GM19438 (cell line): ENCODE results near the gene CYP4A22.
"Not testable (repeated sequence)": the region's sequence is repeated elsewhere in the genome, so short reads cannot be mapped to it uniquely, and the experiment has no call there.

Experiments
- ATAC-seq: cut with Tn5 transposase; IDR thresholded peaks from one replicate; pipeline ENCODE4 v1.9.1; 2021; ENCODE audit warnings: low read depth; ENCODE audit not compliant: unreplicated experiment

CYP4A22 gene, protein sequence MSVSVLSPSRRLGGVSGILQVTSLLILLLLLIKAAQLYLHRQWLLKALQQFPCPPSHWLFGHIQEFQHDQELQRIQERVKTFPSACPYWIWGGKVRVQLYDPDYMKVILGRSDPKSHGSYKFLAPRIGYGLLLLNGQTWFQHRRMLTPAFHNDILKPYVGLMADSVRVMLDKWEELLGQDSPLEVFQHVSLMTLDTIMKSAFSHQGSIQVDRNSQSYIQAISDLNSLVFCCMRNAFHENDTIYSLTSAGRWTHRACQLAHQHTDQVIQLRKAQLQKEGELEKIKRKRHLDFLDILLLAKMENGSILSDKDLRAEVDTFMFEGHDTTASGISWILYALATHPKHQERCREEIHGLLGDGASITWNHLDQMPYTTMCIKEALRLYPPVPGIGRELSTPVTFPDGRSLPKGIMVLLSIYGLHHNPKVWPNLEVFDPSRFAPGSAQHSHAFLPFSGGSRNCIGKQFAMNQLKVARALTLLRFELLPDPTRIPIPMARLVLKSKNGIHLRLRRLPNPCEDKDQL

GRCh38 chr1:47137198-47137597 is at the start of gene CYP4A22:
Gene CYP4A22, plus strand, starts transcription at chr1:47137441. Its CDS starts 45 bp downstream, at chr1:47137486.
- ATAC-seq = no peak

DNA sequence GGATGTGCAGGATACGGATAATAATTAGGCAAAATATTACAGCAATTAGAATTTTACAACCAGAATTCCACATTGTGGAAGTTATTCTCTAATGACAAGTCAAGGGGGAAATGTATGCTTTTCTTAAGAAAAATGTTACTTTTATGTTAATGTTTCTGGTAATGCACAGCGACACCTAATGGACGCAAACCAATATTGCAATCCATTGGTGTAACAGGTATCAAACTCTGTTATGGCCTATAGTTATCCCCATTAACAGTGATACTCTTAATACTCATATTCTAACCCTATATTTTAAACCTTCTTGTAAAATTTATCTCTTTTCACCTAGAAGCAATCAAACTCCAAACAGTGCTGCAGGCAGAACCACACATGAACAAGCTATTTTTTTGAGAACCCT is 47.9 kb upstream of the CYP4A22 start:
- ATAC-seq = not testable (repeated sequence)

GRCh38 chr1:47091476-47091875 is 45.8 kb upstream of the CYP4A22 start:
- ATAC-seq = not testable (repeated sequence)

DNA sequence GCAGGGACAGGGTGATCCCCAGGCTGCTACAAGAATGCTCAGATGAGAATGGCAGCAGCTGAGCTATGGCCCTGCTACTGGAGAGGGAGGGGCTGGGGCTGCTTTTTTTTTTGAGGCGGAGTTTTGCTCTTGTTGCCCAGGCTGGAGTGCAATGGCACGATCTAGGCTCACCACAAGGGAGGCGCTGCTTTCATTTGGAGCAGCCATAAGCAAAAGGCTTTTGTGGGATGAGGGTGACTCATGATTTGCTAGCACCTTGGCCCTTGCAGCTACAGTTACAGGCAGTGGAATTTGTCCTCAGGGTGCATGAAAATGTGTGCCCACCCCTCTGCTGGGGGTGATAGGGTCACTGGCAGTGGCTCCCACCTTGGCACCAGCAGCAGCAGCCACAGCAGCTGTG is 32.4 kb upstream of the CYP4A22 start:
- ATAC-seq = no peak

DNA sequence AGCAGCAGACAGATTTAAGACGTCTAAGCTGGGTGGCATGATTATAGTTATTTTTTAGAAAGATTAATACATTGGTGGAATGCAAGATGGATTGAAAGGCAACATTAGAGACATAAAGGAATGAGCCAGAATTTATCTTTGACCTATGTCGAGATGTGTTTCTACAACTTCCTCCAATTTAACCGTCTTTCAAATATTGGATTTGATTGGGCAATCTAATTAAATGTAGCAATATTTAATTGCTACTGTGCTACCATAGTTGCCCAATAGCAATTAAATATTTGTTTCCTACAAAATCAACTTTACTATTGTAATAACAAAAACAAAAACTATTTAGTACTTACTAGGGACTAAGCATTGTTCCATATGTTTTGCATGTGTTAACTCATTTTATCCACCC is 30.4 kb upstream of the CYP4A22 start:
- ATAC-seq = no peak

GRCh38 chr1:47107851-47108574 is 29.2 kb upstream of the CYP4A22 start:
- ATAC-seq = not testable (repeated sequence)

DNA sequence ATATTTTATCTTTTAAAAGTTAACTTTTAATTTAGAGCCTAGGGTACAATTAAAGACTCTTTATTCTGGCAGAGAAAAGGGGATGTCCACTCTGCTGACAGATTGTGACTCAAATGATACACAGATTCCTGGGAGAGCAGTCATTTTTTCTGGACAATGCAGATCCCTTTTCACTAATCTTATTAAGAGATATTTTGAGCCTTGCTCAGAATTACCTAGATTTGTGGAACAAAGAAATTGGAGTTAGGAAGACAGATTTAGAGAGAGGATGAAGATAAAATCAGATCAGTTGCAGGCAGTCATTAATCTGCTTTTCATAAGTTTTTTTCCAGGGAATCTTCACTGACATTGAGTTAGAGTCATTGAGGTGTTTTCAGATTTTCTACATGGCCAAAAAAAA is 27.8 kb upstream of the CYP4A22 start:
- not testable (repeated sequence) for ATAC-seq

DNA sequence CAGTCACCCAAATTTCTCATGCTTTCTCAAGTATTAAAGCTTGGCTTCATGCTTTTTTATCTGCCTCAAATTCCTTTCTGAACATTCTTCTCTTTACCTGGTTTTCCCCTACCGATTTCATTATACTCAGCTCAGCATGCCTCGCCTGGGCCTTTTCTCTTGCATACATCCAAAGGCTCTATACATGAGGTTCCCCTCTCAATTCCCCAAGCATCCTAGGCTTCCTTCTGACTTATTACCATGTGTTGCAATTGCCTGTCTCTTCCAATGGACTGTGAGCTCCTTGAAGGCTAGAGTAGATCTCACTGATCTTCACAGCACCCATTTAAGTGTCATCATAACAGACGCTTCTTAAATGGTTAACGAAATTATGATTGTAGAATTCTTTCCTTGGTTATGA is 24.1 kb upstream of the CYP4A22 start:
- no peak for ATAC-seq

GRCh38 chr1:47121039-47121438 is 16.2 kb upstream of the CYP4A22 start:
- ATAC-seq = not testable (repeated sequence)

GRCh38 chr1:47124834-47125233 is 12.4 kb upstream of the CYP4A22 start:
- ATAC-seq = not testable (repeated sequence)

- not testable (repeated sequence) for ATAC-seq
Measured at GRCh38 chr1:47126997-47127396, 10.2 kb upstream of the CYP4A22 start.

- ATAC-seq = no peak
Measured at GRCh38 chr1:47128221-47128620, 9.0 kb upstream of the CYP4A22 start.

DNA sequence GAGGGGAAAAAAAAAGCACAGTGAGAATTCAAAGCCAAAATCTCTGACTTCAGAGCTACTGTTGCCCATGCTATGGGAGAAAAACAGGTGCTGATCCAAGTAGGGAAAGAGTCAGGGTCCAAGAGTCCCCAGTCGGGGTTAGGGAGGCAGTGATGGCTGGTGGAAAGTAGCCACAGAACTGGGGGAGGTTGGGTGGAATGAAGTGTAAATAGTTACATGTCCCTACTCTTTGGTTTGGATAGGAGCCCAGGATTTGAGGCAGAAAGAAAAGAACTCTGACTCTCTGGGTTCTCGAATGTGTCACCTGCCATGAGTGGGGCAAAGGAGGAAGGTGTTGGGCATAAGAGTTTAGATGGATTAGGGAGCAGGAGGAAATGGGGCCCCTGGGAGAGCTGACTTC is 8.4 kb upstream of the CYP4A22 start:
- ATAC-seq = not testable (repeated sequence)

DNA sequence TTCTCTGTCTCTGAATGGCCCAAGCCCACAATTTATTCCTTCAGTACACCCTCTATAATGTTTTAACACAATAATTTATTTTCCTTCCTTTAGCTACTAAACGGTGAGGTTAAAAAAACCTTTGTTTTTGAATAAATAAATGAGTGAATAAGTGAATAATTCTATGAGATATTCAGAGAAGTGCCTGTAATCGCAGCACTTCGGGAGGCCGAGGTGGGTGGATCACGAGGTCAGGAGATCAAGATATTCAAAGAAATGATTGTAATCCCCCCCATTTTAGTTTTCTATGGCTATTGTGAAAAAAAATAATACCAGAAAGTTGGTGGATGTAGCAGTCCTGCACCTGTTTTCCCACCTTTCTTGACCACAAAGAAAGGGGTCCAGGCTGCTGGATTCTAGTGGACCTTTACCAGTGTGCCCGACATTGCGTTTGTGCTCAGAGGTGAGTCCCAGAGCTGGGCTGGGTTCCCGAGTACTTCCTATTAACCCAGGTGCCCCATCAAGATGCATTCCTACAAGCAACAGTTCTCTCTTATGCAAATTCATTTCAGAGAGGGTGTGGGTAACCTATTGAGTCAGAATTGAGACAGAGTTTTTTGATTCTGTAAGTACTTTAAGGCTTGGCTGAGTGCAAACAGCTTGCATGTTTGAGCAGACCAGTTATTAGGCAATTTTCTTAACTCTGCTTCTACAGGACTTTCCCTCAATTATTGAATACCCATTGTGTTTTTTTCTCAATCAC is 7.6 kb upstream of the CYP4A22 start:
- ATAC-seq = not testable (repeated sequence)

DNA sequence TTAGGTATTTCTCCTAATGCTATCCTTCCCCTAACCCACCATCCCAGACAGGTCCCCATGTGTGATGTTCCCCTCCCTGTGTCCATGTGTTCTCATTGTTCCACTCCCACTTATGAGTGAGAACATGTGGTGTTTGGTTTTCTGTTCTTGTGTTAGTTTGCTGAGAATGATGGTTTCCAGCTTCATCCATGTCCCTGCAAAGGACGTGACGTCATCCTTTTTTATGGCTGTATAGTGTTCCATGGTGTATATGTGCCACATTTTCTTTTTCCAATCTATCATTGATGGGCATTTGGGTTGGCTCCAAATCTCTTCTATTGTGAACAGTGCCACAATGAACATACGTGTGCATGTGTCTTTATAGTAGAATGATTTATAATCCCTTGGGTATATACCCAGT is 4.6 kb upstream of the CYP4A22 start:
- not testable (repeated sequence) for ATAC-seq

DNA sequence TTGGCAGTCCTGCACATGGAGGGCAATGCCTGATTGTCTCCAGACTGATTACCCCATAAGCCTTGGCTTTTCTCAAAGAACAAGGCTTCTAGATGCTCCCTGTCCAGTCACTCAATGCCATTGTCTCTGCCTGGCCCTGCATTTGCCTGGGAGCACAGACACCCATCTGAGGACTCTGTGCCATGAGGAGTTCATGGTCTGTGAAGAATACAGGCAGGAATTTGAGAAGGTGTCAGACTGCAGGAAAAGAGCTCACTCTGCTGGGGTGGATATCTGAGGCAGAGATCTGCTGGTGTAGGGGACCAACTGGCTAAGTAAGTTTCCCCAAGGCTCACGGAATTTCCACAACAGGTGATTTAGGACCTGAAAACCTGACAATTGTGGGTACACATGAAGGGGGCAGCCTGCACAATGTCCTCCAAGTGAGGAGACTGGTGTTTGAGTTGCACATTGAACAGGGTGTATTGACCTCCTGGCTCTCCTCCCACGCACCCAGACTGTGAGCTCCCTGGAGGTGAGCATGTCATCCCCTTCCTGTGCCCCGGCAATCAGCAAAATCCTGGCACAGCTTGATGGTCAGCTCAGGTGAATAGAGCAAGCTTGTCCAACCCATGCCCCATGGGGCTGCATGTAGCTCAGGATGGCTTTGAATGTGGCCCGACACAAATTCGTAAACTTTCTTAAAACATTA is 829 bp downstream of the CYP4A22 start:
- no peak for ATAC-seq

GRCh38 chr1:47140358-47140757 is 3.1 kb downstream of the CYP4A22 start:
- ATAC-seq = not testable (repeated sequence)

GRCh38 chr1:47143654-47144053 is 6.4 kb downstream of the CYP4A22 start:
- not testable (repeated sequence) for ATAC-seq

- ATAC-seq = not testable (repeated sequence)
Measured at GRCh38 chr1:47146495-47146894, 9.3 kb downstream of the CYP4A22 start.
